Renal cortex interstitium (tissue), 11 donors: ENCODE measurements around the gene SERPINB5. TPM values are rescaled to one million over a fixed set of nuclear protein-coding genes. Genes with fewer than 3 reads are reported as not detected.

Experiments
- DNase-seq, 11 donors: peaks; one replicate each; pipeline ENCODE4 v3.0.0-alpha.2; 2013; ENCODE audit warnings: low read depth in 9 of 11, low spot score in 4 of 11; ENCODE audit errors: extremely low read depth in 1 of 11
- polyA plus RNA-seq, 3 donors: library from polyadenylated mRNA; unstranded; fragments of 120-200 nt; gene quantifications; one replicate each; pipeline ENCODE4 v1.2.1, GENCODE V29; 2013; ENCODE audit not compliant: insufficient read length in 3 of 3

The SERPINB5 gene
- polyA plus RNA-seq, 3 donors = 0.09 TPM; not detected in 2

DNA sequence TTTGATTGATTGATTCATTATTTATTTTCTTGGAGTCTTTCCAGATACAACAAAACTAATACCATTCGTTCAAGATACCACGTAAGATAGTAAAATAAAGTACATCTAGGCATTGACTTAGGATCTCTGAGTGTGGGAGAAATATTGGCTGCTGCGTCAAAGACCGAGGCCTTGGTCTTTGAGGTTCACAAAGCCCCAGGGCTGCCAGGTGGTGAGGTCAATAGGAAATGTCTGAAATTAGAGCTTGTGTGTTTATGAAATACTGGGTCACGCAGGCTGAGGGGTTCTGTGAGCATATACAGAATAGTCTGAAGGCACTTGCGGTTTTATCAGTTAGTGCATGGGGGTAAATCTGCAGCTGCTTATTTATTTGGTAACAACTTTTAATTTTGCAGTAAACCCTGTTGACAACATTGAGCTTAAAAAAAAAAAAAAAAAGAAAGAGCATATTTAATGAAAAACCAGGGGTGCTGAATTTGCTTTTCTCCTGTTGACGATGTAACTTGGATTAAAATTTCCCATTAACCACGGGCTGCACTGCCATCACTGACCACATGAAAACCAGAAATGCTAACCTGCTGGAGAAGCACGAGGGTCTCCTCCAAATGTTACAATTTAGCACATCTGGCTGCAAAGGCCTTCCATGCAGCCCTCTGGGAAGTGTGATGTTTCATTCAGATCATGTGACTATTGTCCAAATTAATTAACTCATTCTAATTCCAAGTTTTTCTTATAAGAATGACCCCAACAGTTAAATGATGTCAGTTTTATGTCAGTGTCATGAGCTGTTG, 38.3 kb downstream of the SERPINB5 start:
- DNase-seq = no peak

DNA sequence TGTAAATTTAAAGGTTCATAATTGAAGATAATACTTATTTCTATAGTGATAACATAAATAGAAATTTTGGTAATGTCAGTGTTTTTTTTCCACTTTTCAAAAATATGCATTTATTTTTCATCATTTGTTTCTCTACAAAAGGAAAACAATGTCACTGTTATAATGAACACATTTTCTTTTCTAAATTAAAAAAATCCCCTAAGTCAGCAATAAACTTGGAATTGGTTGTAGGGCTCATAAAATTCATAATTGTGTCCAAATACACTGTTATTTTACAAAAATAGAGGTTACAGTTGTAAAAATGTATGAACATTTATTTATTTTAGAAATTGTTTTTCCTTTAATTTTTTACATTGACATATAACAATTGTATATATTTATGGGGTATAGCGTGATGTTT, 39.0 kb downstream of the SERPINB5 start:
- DNase-seq = no peak

DNA sequence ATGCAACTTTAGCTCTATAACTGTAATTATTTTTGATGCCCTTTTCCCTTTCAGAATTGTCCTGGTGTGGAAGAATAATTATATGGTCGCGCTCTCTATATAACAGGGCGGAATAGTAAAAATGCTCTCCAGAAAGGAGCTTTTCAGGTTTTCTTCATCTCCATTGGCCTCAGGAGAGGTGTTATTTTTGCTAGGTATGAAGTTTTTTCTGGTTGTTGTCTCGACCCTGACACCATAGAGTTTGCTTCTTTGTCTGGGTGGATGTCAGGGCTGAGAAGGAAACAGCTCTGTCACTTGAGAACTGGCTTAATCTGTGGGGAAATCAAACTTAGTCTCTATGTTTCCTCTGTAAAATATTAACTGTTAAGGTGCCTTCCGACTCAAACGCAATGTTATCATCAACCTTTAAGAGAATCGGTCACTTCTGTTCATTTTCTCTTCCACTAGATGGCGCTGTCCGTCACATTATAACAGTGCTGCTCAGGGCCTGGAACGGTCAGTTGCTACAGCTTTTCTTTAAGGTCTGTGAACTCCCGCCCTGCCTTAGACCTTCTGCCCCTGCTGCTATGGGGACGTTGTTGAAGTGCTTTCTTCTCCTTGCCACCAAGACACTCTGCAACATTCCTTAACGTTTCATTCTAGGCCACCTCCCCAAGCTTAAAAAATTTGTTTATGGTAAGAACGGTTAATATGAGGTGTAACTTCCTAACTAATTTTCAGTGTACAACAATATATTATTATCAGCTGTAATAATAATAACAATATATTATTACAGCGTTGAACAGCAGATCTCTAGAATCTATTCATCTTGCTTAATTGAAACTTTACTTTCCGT, 41.6 kb downstream of the SERPINB5 start:
- peak; percentile 62 to 82 (median 73) for DNase-seq

DNA sequence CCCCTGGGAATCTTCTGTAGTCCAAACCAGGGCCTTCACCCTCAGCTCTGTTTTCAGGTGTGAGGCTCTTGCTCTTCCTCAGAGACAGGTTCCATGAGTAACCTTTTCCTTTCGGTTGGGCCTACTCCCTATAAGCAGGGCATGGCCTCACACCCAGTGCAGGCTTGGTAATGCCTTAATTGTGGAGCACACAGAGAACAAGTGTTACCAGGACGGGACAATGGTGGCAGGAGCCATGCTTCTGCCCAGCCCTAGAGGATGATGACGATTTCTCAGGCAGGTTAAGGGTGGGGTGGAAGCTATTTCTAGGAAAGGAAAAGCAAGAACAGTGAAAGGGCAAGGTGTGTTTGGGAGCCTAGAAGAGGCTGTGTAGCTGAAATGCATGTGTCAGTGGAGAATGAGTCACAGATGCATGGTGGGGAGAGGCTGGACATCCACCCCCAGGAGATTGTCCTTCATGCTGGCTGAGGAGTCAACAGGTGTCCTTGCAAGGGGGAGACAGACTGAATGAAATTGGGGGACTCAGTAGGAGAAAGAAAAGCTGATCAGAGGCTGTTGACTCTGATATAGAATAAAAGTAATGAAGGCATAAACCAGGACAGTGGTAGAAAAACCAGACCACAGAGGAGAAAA, 43.4 kb downstream of the SERPINB5 start:
- DNase-seq = no peak

DNA sequence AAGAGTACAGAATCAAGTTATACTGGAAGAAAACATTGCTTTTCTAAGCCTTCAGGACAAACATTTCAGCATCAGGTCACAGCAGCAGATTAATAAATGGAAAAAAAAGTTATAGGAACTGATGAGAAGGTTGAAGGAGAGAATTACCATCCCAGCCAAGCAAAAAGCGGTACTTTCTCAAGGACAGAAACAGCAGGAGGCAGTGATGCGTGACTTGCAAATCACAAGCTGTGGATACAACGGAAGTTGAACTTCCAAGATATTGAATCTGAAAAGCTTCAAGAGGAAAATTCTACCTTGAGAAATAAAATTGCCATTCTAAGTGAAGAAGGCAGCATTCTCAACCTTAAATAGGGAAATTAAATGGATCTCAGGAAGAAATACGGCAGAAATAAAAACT, 46.9 kb downstream of the SERPINB5 start:
- DNase-seq = no peak

DNA sequence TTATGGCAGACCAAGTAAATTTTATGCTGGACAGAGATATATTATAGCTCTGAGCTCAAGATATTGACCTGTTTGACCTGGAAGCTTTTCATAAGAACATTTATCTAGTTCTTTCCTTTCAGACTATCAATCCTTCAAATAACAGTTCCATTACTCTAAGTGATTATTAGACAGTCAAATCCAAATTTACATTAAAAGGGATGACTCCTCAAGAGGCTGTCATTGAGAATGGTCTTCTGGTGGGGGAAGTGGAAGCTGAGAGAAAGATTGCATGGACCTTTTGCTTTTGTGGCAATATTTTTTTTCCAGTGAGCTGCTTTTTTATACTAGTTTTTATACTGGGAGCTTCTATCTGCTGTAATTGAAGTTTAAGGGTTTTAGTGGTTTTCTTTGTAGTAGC, 50.5 kb downstream of the SERPINB5 start:
- DNase-seq = no peak

DNA sequence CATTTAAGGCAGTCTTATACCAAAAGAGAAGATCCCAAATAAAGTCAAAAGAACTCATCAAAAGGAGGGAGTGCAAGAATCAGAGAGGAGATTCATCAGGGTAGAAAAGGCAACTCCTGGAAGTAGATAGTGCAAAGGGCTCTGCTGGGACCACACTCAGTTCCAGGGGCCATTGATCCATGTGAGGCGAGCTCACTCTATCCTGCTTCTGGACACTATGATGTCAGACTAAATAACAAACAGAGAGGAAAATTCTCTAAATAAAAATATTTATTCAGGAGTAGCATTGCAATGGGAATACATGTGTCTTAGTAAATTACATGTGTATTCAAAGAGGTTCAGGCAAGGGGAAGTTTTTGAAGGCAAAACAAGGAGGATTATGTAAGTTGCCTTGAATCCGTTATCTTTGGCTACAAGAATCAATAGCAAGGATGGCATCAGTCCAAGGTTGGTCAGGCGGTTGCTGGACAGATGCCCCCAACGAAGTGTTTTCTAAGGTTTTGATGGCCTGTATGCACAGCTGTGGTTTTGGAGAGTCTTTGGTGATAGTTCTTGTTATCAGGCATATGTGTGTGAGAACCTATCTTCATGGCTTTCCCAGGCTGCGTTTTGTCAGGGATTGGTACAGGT, 52.2 kb downstream of the SERPINB5 start:
- DNase-seq = no peak

DNA sequence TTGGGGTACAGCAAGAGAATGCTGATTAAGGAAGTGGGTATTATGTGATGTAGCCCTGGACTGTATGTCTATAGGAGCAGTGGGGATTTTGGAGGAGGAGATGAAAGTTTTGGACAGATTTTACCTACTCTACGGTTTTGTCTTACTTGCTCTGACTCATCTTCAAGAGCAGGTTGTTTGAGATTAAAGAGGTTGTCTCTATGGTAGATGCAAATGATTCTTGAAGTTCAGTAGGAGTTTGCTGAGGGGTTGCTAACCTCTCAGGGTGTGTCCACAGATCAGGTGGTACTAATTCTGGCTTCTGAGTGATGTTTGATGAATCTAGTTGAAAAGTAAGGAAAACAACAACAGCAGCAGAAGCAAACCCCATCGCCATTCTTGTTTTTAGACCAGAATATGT, 55.7 kb downstream of the SERPINB5 start:
- no peak for DNase-seq

DNA sequence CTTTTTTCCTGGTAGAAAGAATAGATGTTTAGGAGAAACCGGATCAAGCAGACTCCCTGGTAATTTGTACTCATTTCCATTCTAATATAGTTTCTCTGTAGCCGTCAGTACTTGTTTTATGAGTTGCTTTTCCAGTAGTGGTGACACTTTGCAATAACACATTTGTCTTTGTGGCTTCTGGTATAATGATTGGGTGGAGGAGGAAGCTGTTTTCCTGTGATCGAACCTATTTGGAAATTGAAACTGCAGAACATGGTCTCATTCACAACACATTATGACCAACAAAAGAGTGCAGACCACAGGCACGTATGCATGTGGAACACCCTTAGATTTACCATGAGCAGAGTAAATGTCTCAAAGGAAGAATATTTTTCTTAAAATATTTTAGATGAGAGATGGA, 57.9 kb downstream of the SERPINB5 start:
- DNase-seq = no peak

DNA sequence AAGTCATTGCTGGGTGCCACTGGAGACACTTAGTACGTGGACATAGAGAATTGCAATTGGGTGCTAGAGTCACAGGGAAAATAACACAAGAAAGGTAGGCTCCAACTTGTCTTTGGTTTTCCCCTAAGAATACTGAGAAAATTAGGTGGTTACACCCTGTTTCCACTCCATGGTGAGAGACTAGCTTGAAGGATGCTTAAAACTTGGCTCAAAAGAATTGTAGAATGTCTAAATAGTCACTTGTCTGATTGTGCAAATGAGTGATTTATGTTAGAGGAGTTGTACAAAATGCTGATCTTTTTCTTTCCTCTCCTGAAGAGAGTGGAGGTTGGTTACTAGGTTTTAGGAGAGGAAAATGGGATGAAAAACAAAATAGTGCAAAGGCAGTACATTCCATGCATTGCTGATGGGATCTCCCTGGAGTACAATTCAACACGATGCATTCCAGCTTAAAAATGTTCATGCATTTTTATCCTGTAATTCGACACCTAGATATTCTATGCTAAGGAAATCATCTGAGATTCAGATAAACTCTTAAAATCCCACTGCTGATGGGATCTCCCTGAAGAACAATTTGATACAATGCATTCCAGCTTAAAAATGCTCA, 63.2 kb downstream of the SERPINB5 start:
- peak in 2 of 11 donors; percentile 20 to 31 for DNase-seq

DNA sequence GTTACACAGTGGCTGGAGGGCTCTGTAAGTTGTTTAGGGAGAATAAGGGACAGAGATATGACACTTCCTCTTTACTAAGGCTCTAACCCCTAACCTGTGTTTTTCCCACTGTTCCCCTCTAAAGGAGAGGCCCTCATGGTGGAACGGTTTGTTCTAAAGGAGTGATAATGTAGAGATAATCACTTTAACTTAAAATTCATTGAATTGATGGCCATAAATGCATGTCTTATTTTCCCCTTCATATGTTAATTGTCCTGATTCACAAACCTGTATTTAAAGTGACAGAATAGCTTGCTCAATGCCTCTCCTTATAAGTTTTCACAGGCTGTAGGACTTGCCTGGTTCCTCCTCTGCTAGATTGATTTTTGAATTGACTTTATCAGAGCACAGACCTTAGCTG, 65.3 kb downstream of the SERPINB5 start, which contains the start of gene SERPINB12:
Gene SERPINB12 (plus strand): TSS at position 301 of the 400 bp plus-strand sequence. CDS start 13,791 bp downstream, outside the sequence.
- DNase-seq = no peak

DNA sequence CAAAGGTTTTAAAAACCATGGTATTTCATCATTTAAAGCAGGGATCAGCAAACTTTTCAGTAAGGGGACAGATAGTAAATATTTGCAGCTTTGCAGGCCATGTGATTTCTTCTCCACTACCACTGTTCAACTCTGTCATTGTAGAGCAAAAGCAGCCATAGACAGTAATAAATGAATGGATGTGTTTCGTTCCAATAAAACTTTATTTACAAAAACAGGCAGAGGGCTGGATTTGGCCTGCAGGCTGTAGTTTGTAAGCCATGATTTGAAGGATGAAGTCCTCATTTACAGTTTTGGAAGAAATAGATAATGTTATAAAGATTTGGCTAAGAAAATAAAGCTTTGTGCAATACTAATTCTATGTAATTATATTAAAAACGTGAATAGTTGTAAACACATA, 67.3 kb downstream of the SERPINB5 start:
- no peak for DNase-seq

DNA sequence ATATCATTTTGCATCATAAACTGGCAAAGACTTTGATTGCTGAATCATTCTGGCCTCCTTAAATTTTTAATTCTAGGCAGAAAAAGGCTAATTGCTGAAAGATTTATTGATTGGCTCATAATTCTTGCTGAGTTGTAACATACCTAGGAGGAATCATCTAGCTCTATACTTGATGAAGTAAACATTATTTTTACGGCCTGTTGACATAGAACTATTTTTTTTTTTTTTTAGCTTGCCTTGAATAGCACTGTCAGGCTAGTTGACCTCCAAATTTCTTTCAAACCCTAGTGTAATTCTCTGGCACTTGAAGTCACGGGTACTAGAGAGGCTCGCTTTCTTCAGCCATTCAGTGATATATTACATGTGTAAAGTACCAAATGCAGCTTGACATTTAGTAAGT, 68.2 kb downstream of the SERPINB5 start:
- no peak for DNase-seq

DNA sequence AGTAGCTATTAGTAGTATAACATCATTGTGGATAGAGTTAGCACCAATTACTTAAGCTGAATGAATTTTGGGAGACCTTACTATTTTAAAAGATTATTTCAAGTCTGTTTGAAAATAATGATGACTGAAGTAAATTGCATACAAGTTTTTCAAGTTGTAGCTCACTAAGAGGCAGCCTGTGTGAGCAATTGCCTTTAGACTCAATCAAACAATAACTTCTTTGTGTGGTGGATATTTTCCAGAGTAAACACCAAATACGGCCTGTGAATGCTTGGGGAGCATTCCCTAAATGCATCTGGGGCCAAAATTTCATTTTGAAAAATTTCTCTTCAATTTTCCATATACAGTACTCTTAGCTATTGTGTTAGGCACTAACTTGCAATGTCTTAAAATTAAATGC, 73.3 kb downstream of the SERPINB5 start:
- DNase-seq = no peak

DNA sequence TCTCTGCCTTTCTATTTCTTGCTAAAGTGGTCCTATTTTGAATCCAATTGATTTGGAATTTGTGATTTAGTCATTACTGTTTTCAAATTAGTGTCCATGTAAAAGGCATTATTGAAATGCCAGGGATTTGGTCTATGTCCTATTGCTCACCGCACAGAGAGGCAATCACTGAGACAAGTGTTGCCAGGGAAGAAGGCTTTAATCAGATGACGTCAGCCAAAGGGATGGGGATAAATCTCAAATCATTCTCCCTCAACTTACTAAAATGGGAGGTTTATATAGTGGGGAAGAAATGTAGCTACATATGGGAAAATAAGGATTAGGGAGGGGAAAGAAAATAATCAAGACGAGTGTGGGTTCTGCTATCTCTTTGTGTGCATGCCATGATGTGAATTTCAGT, 75.0 kb downstream of the SERPINB5 start:
- no peak for DNase-seq

DNA sequence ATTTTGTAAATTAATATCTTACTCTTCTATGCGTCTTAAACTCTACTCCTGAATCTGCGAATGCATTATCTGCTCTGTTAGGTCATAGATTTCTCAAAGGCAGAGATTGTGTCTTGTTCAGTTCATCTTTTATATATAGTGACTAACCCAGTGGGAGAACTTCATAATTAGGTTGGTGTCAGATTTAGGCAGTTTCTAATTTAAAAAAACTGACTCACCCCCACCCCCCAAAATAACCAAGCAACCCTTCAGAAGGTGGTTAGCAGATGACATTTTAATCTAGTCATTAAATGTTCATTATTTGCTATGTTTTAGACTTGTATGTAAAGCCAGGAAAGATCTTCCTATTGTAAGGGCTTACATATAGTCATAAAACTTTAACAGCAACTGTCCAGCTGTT, 75.8 kb downstream of the SERPINB5 start:
- DNase-seq = no peak

DNA sequence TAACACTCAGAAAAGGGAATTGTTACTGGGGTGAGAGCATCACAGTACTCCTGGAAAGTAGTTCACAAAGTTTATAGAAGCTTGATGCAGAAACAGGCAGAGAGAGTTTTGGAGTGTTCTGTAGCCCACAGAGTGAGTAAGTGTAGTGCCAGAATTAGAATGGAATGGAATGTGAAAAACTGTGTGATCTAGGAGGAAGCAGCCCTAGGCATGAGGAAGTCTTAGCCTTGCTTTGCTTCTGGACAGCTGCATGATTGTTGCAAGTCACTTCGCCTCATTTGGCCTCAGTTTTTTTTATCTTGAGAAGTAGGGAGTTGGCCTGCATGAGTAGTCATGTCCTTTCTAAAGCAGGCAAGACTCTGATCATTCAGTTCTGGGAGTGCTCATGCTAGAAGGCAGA, 76.3 kb downstream of the SERPINB5 start:
- DNase-seq = no peak
